GM23338 (cell line): ENCODE measurements around the gene ANXA6. TPM values are rescaled to one million over a fixed set of nuclear protein-coding genes. Genes with fewer than 3 reads are reported as not detected.

Experiments used
- ATAC-seq: fragments of 200-7000 bp; cut with Tn5 transposase; 3 replicates; pipeline ENCODE4 v1.9.1; 2020
- DNase-seq: peaks from one replicate; pipeline ENCODE4 v3.0.0-alpha.2; 2015; ENCODE audit warnings: low spot score
- H2AFZ ChIP-seq: fragments of 200-600 bp; sonication (generic); 2 replicates; pipeline ENCODE4 v1.8.0; 2016; ENCODE audit warnings: antibody characterized with exemption, mild to moderate bottlenecking, moderate library complexity
- H3F3A ChIP-seq: fragments of 200-600 bp; sonication (generic); replicated peaks from 2 replicates; pipeline ENCODE4 v1.8.0; 2017; ENCODE audit warnings: antibody characterized with exemption, mixed run types, low read depth
- H3K27ac ChIP-seq: fragments of 200-600 bp; sonication (generic); 2 replicates; pipeline ENCODE4 v1.6.1; 2016; ENCODE audit warnings: low read depth
- H3K27me3 ChIP-seq: fragments of 200-600 bp; sonication (generic); 2 replicates; pipeline ENCODE4 v1.8.0; 2016; ENCODE audit warnings: mild to moderate bottlenecking, mixed run types, moderate library complexity; ENCODE audit not compliant: insufficient read depth
- H3K36me3 ChIP-seq: fragments of 200-600 bp; sonication (generic); 2 replicates; pipeline ENCODE4 v1.8.0; 2016; ENCODE audit warnings: mild to moderate bottlenecking; ENCODE audit not compliant: insufficient read depth
- H3K4me1 ChIP-seq: fragments of 200-600 bp; sonication (generic); 2 replicates; pipeline ENCODE4 v1.8.0; 2016; ENCODE audit warnings: mild to moderate bottlenecking, moderate library complexity; ENCODE audit not compliant: insufficient read depth
- H3K4me2 ChIP-seq: fragments of 200-600 bp; sonication (generic); 2 replicates; pipeline ENCODE4 v1.7.1; 2017; ENCODE audit warnings: mixed run types
- H3K4me3 ChIP-seq: fragments of 200-600 bp; sonication (generic); 2 replicates; pipeline ENCODE4 v1.6.1; 2016; ENCODE audit warnings: mixed run types
- H3K79me2 ChIP-seq: fragments of 200-600 bp; sonication (generic); replicated peaks from 2 replicates; pipeline ENCODE4 v1.8.0; 2017; ENCODE audit warnings: mild to moderate bottlenecking; ENCODE audit not compliant: insufficient read depth
- H3K9me2 ChIP-seq: fragments of 200-600 bp; sonication (generic); 2 replicates; pipeline ENCODE4 v1.8.0; 2017; ENCODE audit not compliant: insufficient read depth
- H4K20me1 ChIP-seq: fragments of 200-600 bp; sonication (generic); replicated peaks from 2 replicates; pipeline ENCODE4 v1.8.0; 2017; ENCODE audit warnings: mild to moderate bottlenecking; ENCODE audit not compliant: insufficient read depth
- H3K27ac Mint-ChIP-seq: 2 replicates; pipeline ENCODE4 v1.8.0; 2020; ENCODE audit warnings: inconsistent platforms, mild to moderate bottlenecking, moderate library complexity, mixed read lengths
- H3K27me3 Mint-ChIP-seq: 3 replicates; pipeline ENCODE4 v1.8.0; 2022; ENCODE audit warnings: low read depth, mild to moderate bottlenecking, moderate library complexity, mixed read lengths, inconsistent platforms; ENCODE audit not compliant: insufficient read depth, poor library complexity
- H3K36me3 Mint-ChIP-seq: 3 replicates; pipeline ENCODE4 v1.8.0; 2021; ENCODE audit warnings: low read depth, mild to moderate bottlenecking, inconsistent platforms, moderate library complexity, mixed read lengths
- H3K4me1 Mint-ChIP-seq: 3 replicates; pipeline ENCODE4 v1.8.0; 2020; ENCODE audit warnings: mild to moderate bottlenecking, inconsistent platforms, mixed read lengths
- H3K4me3 Mint-ChIP-seq: 3 replicates; pipeline ENCODE4 v1.8.0; 2021; ENCODE audit warnings: moderate library complexity, mild to moderate bottlenecking, inconsistent platforms, mixed read lengths
- H3K9me3 Mint-ChIP-seq: 3 replicates; pipeline ENCODE4 v1.8.0; 2020; ENCODE audit warnings: moderate library complexity, mild to moderate bottlenecking, inconsistent platforms, mixed read lengths
- EZH2phosphoT487 ChIP-seq: fragments of 200-600 bp; sonication (generic); IDR thresholded peaks from one replicate; pipeline ENCODE4 v1.8.1; 2018; ENCODE audit warnings: antibody characterized with exemption; ENCODE audit not compliant: unreplicated experiment
- POLR2AphosphoS5 ChIP-seq: IDR thresholded peaks from 2 replicates; pipeline ENCODE4 v1.6.1; 2016; ENCODE audit warnings: antibody characterized with exemption, low read depth
- ZNF462 ChIP-seq: fragments of 250-450 bp; sonication (Bioruptor Pico); IDR thresholded peaks from 2 replicates; pipeline ENCODE4 v1.5.0; 2020; ENCODE audit warnings: mild to moderate bottlenecking, moderate library complexity
- polyA plus RNA-seq: library from polyadenylated mRNA; unstranded; fragments of >200 nt; fragmentation: Nextera tagmentation; extraction: Ambion mirVana; gene quantifications from 2 replicates; pipeline ENCODE4 v1.2.1, GENCODE V29; 2016
- total RNA-seq: library from RNA; depleted of rRNA; stranded (reverse); fragments of >200 nt; shearing (Covaris generic); gene quantifications from 2 replicates; pipeline ENCODE4 v1.2.3, GENCODE V29; 2014
- TF ChIP-seq, protein P1 (sequence below): IDR thresholded peaks from 2 replicates; pipeline ENCODE4 v1.6.1; 2016; ENCODE audit warnings: antibody characterized with exemption

ANXA6 gene
- total and polyA plus RNA-seq, 2 experiments from 2014 or later, result 26.5 to 110 TPM

DNA sequence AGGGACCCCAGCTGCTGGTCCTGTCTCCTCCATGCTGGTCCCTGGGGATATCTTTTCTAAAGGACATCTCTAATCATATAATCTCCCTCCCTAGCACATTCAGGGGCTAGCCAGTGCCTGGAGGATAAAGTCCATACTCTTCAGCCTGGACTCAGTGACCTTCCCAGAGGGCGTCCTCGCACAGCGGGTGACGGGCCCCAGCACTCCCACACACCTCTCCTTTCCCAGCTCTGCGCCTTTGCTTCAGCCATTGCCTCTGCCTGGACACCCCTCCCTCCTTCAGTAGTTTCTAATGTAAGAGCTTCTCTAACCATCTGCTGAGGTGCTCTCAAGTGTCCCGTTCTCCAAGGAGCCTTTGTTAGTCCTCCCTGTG lies 61.6 kb downstream of the ANXA6 start:
- H3F3A ChIP-seq, result no peaks in the 10 kb centered on the region
- peaks cover 32% of the 10 kb centered on the region for H3K4me1 Mint-ChIP-seq
- H3K27ac Mint-ChIP-seq, result peak overlapping the region; percentile 3; the same call in 1 of the 2 replicates
- 0 out of 2 replicates have a peak, but pooled peaks cover 6% of the 10 kb centered on the region for H3K4me1 ChIP-seq
- no peaks in the 10 kb centered on the region; the same call in 2 of the 3 replicates for H3K9me3 Mint-ChIP-seq
- no peaks in the 10 kb centered on the region for H3K9me2 ChIP-seq
- TF ChIP-seq, protein P1, sequence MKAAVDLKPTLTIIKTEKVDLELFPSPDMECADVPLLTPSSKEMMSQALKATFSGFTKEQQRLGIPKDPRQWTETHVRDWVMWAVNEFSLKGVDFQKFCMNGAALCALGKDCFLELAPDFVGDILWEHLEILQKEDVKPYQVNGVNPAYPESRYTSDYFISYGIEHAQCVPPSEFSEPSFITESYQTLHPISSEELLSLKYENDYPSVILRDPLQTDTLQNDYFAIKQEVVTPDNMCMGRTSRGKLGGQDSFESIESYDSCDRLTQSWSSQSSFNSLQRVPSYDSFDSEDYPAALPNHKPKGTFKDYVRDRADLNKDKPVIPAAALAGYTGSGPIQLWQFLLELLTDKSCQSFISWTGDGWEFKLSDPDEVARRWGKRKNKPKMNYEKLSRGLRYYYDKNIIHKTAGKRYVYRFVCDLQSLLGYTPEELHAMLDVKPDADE, result no peak
- no peak for TF ChIP-seq ZNF462 (CRISPR knock-in tag)
- TF ChIP-seq POLR2AphosphoS5, result no peak
- TF ChIP-seq EZH2phosphoT487, result no peak
- peaks cover 4% of the 10 kb centered on the region for H3K27me3 Mint-ChIP-seq
- H3K4me3 Mint-ChIP-seq, result no peak overlapping the region
- H3K27ac ChIP-seq, result no peak overlapping the region
- H3K4me2 ChIP-seq, result no peak overlapping the region
- H4K20me1 ChIP-seq, result no peaks in the 10 kb centered on the region
- no peak overlapping the region for H2AFZ ChIP-seq
- H3K36me3 Mint-ChIP-seq, result no peaks in the 10 kb centered on the region; the same call in 2 of the 3 replicates
- no peak for ATAC-seq
- H3K27me3 ChIP-seq, result no peaks in the 10 kb centered on the region
- no peaks in the 10 kb centered on the region for H3K79me2 ChIP-seq
- H3K4me3 ChIP-seq, result no peak overlapping the region
- no peaks in the 10 kb centered on the region for H3K36me3 ChIP-seq
- DNase-seq, result no peak
